Inflammatory macrophage treated with lipopolysaccharide for 1 hour (primary cell): Measurements from ENCODE around the gene ACAP3.
"Not testable (repeated sequence)": the region's sequence is repeated elsewhere in the genome, so short reads cannot be mapped to it uniquely, and the experiment has no call there.

Experiments used
- DNase-seq, 2 donors: peaks; one replicate each; pipeline ENCODE4 v3.0.0-alpha.2; 2020 to 2022

Gene ACAP3

DNA sequence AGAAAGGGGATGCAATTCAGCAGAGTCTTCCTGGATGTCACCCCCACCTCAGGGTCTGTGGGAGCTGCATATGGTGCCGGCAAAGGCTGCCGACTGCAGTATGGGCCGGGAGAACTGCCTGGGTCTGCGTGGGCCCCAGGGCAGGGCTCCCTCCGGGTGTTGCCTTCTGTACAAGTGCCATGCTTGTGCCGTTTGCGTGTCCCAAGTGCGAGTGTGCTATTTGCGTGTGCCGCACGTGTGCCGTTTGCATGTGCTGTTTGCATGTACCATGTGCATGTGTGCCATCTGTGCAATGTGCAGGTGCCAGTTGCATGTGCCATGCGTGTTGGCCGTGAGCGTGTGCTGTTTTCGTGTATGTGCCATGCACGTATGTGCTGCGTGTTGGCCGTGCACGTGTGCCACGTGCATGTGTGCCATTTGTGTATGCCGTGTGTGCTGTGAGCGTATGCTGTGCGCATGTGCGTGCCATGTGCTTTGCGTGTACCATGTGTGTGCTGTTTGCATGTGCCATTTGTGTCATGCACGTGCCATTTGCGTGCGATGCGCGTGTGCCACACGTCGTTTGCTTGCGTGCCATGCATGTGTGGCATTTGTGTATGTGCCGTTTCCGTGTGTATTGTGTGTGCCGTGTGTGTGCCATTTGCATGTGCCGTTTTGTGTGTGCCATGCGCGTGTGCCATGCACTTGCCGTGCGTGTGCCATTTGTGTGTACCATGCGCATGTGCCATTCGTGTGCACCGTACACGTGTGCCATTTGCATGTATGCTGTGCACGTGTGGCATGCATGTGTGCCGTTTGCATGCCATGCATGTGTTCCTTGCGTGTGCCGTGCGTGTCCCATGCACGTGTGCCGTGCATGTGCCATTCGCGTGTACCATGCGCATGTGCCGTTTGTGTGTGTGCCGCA is 21.8 kb upstream of the ACAP3 start:
- DNase-seq = no peak

DNA sequence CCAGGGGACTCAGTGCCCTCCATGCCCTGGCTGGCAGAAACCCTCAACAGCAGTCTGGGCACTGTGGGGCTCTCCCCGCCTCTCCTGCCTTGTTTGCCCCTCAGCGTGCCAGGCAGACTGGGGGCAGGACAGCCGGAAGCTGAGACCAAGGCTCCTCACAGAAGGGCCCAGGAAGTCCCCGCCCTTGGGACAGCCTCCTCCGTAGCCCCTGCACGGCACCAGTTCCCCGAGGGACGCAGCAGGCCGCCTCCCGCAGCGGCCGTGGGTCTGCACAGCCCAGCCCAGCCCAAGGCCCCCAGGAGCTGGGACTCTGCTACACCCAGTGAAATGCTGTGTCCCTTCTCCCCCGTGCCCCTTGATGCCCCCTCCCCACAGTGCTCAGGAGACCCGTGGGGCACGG is 20.5 kb upstream of the ACAP3 start:
- DNase-seq = no peak

DNA sequence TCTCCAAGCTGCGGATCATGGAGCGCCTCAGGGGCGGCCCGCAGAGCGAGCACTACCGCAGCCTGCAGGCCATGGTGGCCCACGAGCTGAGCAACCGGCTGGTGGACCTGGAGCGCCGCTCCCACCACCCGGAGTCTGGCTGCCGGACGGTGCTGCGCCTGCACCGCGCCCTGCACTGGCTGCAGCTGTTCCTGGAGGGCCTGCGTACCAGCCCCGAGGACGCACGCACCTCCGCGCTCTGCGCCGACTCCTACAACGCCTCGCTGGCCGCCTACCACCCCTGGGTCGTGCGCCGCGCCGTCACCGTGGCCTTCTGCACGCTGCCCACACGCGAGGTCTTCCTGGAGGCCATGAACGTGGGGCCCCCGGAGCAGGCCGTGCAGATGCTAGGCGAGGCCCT is 19.6 kb upstream of the ACAP3 start:
- no peak for DNase-seq

DNA sequence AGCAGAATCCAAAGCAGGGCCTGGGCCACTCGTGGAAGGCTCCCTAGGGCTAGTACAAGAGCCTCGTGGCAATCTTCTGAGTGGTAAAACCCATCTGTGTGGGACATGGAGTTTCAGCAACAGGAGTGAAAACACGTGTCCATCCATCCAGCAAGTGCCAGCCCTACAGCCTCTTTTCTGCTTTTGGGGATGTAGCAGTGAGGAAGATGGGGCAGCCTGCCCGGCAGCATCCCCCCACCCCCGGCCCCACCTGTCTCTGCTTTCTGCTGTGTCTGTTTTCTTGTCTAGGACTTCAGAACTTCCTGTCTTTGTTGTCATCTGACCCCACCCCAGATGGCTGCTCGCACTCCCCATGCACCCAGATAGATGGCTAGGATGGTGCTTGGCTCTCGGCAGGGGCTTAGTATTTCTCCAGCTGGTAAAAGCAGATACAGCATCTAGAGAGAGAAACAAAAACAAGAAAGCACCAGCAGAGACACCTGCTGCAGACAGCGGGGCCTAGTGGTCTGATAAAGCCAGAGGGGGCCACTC is 18.4 kb upstream of the ACAP3 start:
- DNase-seq = no peak

DNA sequence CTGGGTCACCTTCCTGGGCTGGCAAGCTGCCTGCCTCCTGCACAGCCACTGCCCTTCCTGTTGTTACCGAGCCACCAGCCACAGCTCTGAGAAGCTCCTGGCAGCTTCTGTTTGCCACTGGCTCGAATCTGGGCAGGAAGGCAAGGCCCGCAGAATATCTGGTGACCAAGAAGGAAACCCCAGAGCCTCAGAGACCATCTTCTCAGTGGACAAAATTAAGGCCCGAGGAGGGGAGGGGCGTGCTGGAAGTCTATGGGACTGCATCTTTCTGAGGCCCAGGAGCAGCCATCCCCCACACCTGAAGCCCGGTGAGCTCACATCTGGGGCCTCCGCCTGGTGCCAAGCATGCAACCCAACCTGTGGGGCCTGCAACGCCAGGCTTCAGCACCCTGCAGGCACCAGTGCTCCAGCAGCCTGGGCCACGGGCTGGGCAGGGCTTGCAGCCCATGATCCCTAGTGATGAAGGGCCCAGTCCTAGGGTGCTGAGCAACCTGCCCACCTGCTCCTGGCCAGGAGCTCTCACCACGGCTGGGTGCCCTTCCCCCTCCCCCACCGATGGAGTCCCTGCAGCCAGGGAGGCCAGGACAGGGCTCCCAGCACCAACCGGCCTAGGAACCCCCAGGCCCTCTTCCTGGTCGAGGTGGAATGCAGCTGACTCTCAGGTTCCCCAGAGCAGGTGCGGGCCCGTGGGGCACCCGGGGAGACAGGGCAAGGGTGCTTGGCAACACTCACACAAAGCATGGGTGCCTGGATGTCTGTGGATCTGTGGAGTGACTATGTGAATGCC is 17.8 kb upstream of the ACAP3 start:
- no peak for DNase-seq

DNA sequence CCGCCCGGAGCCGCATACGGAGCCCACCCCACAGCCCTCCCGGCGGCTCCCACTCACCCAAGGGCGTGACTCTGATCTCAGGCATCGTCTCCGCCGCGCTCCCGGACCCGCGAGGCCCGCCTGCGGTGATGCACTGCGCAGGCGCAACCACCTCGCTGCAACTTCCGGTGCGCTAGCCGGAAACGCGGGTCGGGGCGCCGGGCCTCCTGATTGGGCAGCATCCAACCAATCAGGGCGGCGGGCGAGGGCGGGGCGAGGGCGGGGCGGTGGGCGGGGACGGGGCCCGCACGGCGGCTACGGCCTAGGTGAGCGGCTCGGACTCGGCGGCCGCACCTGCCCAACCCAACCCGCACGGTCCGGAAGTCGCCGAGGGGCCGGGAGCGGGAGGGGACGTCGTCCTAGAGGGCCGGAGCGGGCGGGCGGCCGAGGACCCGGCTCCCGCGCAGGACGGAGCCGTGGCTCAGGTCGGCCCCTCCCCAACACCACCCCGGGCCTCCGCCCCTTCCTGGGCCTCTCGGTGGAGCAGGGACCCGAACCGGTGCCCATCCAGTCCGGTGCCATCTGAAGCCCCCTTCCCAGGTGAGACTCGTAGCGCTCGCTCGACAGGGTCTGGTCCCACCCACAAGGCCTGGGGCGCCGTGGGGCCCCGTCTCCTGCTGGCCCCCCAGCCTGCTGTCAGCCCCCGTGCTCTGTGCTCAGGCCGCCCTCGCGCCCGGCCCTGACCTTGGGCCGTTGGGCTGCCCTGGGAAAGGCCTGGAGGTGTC is 17.0 kb upstream of the ACAP3 start, which contains the start of the genes CPTP and INTS11:
CPTP (plus strand) TSS at position 279 of the 764 bp plus-strand sequence. CDS start 2,109 bp downstream, outside the sequence.
INTS11 (minus strand) TSS at position 137 of the 764 bp plus-strand sequence; CDS start at position 85, 52 bp downstream.
- DNase-seq = peak; percentile 84 to 92

DNA sequence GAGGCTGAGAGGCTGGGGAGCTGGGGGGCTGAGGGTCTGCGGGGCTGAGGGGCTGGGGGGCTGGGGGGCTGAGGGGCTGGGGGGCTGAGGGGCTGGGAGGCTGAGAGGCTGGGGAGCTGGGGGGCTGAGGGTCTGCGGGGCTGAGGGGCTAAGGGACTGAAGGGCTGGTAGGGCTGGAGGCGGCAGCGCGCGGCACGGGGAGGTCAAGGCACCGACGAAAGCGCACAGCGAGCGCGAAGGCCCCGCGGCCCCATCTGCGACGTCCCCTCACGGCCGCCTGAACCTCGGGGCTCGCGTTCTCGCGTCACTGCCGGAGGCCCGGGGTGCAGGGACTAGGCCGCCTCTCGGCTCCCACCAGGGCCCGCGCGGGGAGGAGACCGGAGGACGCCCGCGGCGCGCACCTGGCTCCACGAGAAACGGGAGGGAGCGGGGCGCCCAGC is 16.4 kb upstream of the ACAP3 start:
- no peak for DNase-seq

DNA sequence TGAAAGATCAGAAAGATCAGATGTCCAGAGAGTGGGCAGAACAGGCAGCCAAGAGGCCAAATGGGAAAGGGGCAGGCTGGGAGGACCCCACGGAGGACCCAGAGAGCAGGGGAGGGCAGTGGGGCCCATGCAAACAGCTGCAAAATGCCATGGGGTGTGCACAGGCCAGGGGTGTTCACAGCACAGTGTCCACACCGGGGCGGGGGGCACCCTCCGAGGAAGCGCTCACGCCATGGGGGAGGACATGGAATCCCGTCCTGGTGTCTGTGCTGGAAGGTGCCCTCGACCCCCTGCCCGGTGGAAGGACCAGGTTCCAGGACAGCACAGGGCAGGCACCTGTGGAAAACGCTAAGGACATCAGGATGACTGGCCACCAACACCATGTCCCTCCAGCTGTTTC is 15.2 kb upstream of the ACAP3 start:
- no peak for DNase-seq

DNA sequence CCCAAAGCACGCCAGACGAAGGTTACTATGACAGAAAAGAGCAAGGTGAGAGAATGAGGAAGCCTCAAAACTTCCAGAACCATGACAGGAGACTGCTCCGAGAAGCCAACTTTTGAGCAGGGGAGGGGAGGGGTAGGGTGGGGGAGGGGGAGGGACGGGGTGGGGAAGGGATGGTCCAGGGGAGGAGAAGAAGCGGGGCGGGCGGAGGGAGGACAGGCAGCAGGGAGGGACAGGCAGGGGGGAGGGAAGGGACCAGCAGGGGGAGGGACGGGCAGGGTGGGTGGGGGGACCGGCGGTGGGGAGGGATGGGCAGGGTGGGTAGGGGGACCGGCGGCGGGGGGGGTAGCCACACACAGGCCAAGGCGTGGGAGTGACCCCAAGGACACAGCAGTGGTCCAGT is 14.7 kb upstream of the ACAP3 start:
- no peak for DNase-seq

DNA sequence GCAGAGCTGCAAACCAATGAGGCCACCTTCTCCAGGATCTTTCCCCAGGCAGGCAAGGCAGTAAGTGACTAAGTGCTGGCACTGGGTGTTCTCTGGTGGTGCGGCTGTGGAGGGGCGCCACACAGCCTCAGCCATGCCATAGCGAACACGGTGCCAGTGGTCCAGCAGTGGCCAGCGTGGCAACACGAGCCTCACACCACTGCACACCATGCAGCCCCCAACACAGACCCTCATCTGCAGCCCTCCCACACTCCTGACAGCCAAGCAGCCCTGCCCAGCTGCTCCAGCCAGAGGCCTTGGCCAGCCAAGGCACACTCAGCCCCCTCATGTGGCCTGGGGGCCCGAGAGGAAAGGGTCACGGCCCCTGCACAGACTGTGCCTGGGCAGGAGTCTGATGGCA is 13.7 kb upstream of the ACAP3 start:
- DNase-seq = no peak

DNA sequence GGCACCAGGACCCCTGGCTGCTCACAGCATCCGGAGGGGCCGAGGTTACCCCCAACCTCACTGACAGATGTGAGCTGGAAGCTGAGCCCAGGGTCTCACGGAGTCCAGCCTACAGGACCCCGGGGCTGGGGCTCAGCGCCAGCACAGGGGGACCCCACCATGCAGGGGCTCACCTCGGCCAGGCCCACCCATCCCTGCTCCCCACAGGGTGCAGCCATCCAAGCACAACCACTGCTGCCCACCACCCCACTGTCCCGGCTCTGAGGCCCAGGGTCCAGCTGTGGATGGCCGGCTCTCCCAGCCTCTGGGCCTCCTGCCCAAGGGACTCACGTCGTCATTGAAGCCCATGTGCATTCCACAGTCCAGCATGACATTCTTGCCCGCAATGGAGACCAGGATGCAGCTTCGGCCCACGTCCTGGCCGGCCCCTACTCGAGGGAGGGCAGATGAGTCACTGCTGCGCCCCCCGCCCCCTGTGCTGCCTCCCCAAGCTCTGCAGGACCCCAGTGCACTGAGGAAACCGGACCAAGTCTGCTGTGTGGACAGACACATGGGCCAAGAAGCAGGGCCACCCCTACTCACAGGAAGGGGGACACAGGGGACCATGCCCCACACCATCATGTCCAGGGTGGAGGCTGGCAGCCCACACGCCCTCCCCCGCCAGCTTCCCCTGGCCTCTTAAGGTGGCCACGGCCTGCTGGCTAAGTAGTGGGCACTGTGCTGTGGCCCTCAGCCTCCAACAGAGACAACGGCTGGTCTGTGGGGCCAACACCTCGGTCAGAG is 13.1 kb upstream of the ACAP3 start:
- DNase-seq = no peak

DNA sequence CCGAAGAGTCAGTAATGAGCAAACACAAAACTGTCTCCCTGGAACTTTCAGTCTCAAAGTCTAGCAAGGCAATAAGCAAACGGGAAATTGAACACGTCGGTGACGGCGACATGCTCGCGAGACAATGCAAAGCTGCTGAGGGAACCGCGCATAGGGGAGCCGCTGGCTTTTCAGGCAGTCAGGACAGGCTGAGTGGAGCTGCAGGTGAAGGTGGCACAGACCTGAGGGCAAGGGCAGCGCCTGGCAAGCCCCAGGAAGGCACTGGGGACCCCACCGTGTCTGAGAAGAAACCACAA is 11.9 kb upstream of the ACAP3 start:
- DNase-seq = no peak

DNA sequence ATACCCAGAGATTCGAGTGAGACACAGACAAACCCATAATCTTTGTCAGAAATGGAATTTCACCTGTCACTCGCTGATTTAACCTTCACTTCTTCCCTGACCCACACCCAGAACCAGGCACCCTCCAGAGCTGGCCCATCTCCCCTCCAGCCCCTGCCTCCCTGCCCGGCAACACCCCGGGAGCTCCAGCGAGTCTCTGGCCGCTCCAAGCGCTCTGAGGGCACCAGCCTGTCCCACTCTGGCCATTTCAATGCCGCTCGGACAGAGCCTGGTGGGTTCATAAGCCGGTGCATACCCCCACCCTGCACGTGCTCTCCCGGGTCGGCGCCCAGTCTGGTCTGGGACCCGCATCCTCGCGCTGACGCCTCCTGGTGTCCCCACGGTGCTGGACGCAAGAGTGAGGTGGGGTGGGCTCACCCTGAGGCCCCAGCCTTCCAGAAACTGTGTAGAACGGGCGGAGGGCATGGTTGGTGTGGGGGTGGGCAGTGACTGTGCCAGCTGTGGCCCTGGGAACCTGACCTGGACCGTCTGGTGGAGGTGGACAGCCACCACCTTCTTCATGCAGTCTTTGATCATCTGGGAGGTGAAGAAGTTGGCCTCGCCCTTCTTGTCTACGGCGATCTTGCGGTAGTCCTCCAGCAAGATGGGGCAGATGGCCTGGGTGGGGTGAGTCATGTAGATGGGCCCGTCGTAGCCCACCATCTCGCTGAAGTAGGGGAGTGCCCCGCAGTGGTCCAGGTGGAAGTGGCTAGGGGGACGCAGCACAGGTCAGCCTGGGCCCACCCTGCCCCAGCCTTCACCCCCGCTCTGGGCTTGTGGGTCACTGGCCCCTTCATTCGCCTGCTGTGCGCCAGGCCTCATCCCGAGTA is 11.3 kb upstream of the ACAP3 start:
- DNase-seq = no peak

DNA sequence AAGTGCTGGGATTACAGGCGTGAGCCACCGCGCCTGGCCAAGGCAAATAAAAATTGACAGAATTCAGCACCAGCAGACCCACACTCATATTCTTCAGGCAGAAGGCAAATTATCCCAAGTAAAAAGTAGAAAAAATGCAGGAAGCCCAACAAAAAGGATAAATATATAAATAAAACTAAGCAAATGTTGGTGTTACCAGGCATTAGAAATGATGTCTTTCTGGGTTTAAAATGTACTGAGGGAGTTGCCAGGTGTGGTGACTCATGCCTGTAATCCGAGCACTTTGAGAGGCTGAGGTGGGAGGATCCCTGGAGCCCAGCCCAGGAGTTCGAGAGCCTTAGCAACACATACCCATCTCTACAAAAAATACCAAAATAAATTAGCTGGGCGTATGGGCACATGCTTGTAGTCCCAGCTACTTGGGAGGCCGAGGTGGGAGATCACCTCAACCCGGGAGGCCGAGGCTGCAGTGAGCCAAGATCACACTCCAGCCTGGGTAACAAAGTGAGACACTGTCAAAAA is 10.5 kb upstream of the ACAP3 start:
- no peak for DNase-seq

DNA sequence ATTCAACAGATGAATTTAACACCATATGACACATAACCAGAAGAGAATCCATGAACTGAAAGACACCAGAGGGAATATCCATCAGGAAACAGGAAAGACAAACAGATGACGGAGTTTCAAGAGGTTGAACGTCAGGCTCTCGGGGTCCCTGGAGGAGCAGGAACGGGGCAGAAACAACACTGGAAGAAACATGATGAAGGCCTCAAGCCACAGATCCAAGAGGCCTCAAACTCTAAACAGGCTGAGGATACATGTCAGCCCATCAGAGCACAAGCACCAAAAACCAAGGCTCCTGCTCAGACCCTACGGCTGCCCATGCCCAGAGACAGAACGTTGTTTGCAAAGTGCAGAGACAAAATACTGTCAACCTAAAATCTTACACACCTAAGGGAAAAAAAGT is 9.7 kb upstream of the ACAP3 start:
- DNase-seq = no peak

DNA sequence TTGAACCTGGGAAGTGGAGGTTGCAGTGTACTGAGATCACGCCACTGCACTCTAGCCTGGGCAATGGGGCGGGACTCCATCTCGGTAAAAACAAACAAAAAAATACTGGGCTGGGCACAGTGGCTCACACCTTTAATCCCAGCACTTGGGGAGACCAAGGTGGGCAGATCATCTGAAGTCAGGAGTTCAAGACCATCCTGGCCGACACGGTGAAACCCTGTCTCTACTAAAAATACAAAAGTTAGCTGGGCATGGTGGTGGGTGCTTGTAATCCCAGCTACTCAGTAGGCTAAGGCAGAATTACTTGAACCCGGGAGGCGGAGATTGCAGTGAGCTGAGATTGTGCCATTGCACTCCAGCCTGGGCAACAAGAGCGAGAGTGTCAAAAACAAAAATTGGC is 8.5 kb upstream of the ACAP3 start:
- not testable (repeated sequence) for DNase-seq

DNA sequence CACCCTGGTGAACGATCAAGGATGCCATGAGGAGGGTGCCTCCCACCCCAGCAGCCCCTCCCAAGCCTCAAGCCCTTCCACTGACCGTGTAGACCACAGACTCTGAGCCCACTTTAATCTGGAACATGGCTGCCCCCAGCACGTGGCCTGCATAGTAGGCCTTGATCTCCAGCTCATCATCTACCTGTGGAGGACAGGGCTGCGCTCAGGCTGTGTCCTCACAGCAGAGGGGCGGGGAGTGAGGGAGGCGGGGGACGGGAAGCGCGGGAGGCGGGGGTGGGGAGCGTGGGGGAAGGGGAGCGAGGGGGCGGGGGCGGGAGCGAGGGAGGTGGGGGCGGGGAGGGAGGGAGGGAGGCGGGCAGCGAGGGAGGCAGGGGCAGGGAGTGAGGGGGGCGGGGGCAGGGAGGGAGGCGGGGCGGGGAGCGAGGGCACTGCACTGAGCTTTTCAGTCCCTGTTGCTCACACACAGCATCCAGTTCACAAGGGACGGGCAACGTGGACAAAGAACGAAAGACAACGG is 7.8 kb upstream of the ACAP3 start:
- DNase-seq = no peak

DNA sequence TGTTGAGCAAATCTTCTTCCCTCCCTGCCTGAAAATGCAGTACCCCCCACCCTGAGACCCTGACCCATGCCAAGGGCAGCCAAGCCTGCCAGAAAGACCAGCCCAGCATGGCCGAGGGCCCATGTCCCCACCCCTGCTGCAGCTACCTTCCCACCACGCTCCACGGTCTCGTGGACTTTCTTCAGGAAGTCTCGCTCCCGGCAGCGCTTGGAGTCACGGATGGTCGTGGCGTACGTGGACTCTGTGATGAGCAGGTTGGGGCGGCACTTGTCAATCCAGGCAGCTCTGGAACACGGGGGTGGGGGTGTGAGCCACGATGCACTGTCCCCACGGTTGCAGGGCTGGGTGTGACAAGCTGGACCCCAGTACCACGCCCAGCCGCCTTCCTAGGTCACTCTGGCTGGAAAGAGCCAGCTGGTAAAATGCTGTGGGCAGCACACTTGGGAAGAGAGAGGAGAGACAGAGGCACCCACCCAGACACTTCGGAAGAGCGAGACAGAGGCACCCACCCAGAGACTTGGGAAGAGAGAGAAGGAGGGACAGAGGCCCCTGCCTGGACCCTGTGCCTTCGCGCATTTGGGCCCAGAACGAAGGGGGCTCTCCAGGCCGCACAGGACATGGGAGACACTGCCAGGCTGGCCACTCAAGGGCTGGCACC is 7.1 kb upstream of the ACAP3 start:
- no peak for DNase-seq

DNA sequence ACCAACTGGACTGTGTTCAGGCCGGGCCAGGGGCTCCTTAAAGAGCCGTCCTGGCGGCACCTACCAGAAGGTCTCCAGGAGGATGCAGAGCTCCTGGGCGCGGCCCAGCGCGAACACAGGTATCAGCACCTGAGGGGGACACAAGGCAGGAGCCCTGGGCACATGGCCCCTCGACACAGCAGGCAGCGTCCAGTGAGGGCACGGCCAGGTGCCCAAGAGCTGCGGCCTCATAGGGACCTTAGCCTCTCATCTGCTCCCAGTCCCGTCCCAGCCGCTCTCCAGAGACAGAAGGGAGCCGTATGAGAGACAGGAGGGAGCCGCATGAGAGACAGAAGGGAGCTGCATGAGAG is 6.5 kb upstream of the ACAP3 start:
- DNase-seq = no peak
